8988T (cell line): ENCODE measurements around the gene HOXB5.

ENCODE experiments used
- DNase-seq: peaks from one replicate; pipeline ENCODE4 v3.0.0; 2011

The HOXB5 gene

GRCh38 chr17:48571826-48572417 lies 21.7 kb downstream of the HOXB5 start:
- no peak for DNase-seq

GRCh38 chr17:48571024-48571818 lies 22.4 kb downstream of the HOXB5 start:
- no peak for DNase-seq

- no peak for DNase-seq
Observed at GRCh38 chr17:48570325-48571023, 23.1 kb downstream of the HOXB5 start.

- DNase-seq: no peak
Observed at GRCh38 chr17:48569674-48570324, 23.8 kb downstream of the HOXB5 start.

- DNase-seq: no peak
Observed at GRCh38 chr17:48569240-48569582, 24.4 kb downstream of the HOXB5 start.

GRCh38 chr17:48568499-48569239 lies 24.9 kb downstream of the HOXB5 start:
- no peak for DNase-seq

- no peak for DNase-seq
Observed at GRCh38 chr17:48567646-48568354, 25.8 kb downstream of the HOXB5 start.

GRCh38 chr17:48567209-48567608 lies 26.4 kb downstream of the HOXB5 start:
- DNase-seq: no peak

- no peak for DNase-seq
Observed at GRCh38 chr17:48566717-48567116, 26.9 kb downstream of the HOXB5 start.

- DNase-seq: no peak
Observed at GRCh38 chr17:48565925-48566710, 27.5 kb downstream of the HOXB5 start.

- DNase-seq: no peak
Observed at GRCh38 chr17:48565022-48565554, 28.5 kb downstream of the HOXB5 start.

- DNase-seq: no peak
Observed at GRCh38 chr17:48564188-48565021, 29.2 kb downstream of the HOXB5 start.

- no peak for DNase-seq
Observed at GRCh38 chr17:48563867-48564187, 29.8 kb downstream of the HOXB5 start.

GRCh38 chr17:48563385-48563838 lies 30.2 kb downstream of the HOXB5 start:
- DNase-seq: no peak

- no peak for DNase-seq
Observed at GRCh38 chr17:48562934-48563333, 30.6 kb downstream of the HOXB5 start.

GRCh38 chr17:48561884-48562810 lies 31.4 kb downstream of the HOXB5 start:
- DNase-seq: peak; percentile 93

GRCh38 chr17:48559840-48560817 lies 33.5 kb downstream of the HOXB5 start:
- DNase-seq: no peak
